BLaER1 (cell line): Measurements from ENCODE around the gene NUP160.
"Not testable (repeated sequence)": the region's sequence is repeated elsewhere in the genome, so short reads cannot be mapped to it uniquely, and the experiment has no call there.

ENCODE experiments used
- H3K27ac ChIP-seq: shearing (Covaris generic); formaldehyde crosslinking; 2 replicates; pipeline ENCODE4 v1.8.1; 2022
- H3K27me3 ChIP-seq: shearing (Covaris generic); formaldehyde crosslinking; 2 replicates; pipeline ENCODE4 v1.8.1; 2022
- H3K36me3 ChIP-seq: shearing (Covaris generic); formaldehyde crosslinking; 2 replicates; pipeline ENCODE4 v1.8.1; 2022
- H3K4me1 ChIP-seq: shearing (Covaris generic); formaldehyde crosslinking; 2 replicates; pipeline ENCODE4 v1.8.1; 2022
- H3K4me2 ChIP-seq: shearing (Covaris generic); formaldehyde crosslinking; 2 replicates; pipeline ENCODE4 v1.8.1; 2022
- H3K4me3 ChIP-seq: shearing (Covaris generic); formaldehyde crosslinking; 2 replicates; pipeline ENCODE4 v1.8.1; 2022
- H3K9ac ChIP-seq: shearing (Covaris generic); formaldehyde crosslinking; 2 replicates; pipeline ENCODE4 v1.8.1; 2022
- H3K9me3 ChIP-seq: shearing (Covaris generic); formaldehyde crosslinking; 2 replicates; pipeline ENCODE4 v1.8.1; 2022
- H4K20me1 ChIP-seq: shearing (Covaris generic); formaldehyde crosslinking; 2 replicates; pipeline ENCODE4 v1.8.1; 2022
- Cebpa-rat ChIP-seq: shearing (Covaris generic); IDR thresholded peaks from 2 replicates; pipeline ENCODE4 v1.8.1; 2022

Gene NUP160

GRCh38 chr11:47847537-47847891, 636 bp downstream of the NUP160 start:
- no peaks in the 10 kb centered on the region for H3K9me3 ChIP-seq
- H3K4me1 ChIP-seq: peaks cover 58% of the 10 kb centered on the region
- H3K27me3 ChIP-seq: no peaks in the 10 kb centered on the region
- H4K20me1 ChIP-seq: peaks cover 24% of the 10 kb centered on the region
- peak overlapping the region; percentile 84 for H3K4me2 ChIP-seq
- peak overlapping the region; percentile 96 for H3K27ac ChIP-seq
- TF ChIP-seq Cebpa-rat: no peak
- peak overlapping the region; percentile 90 for H3K4me3 ChIP-seq
- peak overlapping the region; percentile 97 for H3K9ac ChIP-seq
- peaks cover 38% of the 10 kb centered on the region for H3K36me3 ChIP-seq

GRCh38 chr11:47846998-47847397, 1.2 kb downstream of the NUP160 start:
- peaks cover 58% of the 10 kb centered on the region for H3K4me1 ChIP-seq
- peak overlapping the region; percentile 84 for H3K4me2 ChIP-seq
- H3K4me3 ChIP-seq: peak overlapping the region; percentile 90
- no peaks in the 10 kb centered on the region for H3K9me3 ChIP-seq
- peaks cover 30% of the 10 kb centered on the region for H4K20me1 ChIP-seq
- peaks cover 43% of the 10 kb centered on the region for H3K36me3 ChIP-seq
- H3K9ac ChIP-seq: peak overlapping the region; percentile 97
- no peak for TF ChIP-seq Cebpa-rat
- H3K27ac ChIP-seq: no peak overlapping the region; the same call in 1 of the 2 replicates
- H3K27me3 ChIP-seq: no peaks in the 10 kb centered on the region

- Histone ChIP-seq H3K27me3 (no peaks in the 10 kb centered on the region), H3K9me3 (no peaks in the 10 kb centered on the region), H3K4me1 (peaks cover 30% of the 10 kb centered on the region), H3K4me3 (no peak overlapping the region), H3K27ac (no peak overlapping the region), H3K36me3 (peaks cover 78% of the 10 kb centered on the region), H4K20me1 (peaks cover 49% of the 10 kb centered on the region), H3K9ac (no peak overlapping the region), H3K4me2 (no peak overlapping the region)
- TF ChIP-seq Cebpa-rat: no peak
These were observed 4.6 kb downstream of the NUP160 start for GRCh38 chr11:47843361-47844055.

- Histone ChIP-seq H3K36me3 (peaks cover 86% of the 10 kb centered on the region), H4K20me1 (peaks cover 49% of the 10 kb centered on the region), H3K4me1 (peaks cover 30% of the 10 kb centered on the region), H3K27ac (no peak overlapping the region), H3K4me3 (no peak overlapping the region), H3K9me3 (no peaks in the 10 kb centered on the region), H3K9ac (no peak overlapping the region), H3K4me2 (no peak overlapping the region), H3K27me3 (no peaks in the 10 kb centered on the region; the same call in 1 of the 2 replicates)
- TF ChIP-seq Cebpa-rat: no peak
These were observed 5.4 kb downstream of the NUP160 start for GRCh38 chr11:47842749-47843148.

GRCh38 chr11:47837929-47838328, 10.2 kb downstream of the NUP160 start:
- Histone ChIP-seq H3K27ac (no peak overlapping the region), H3K4me3 (no peak overlapping the region), H4K20me1 (peaks cover 43% of the 10 kb centered on the region), H3K4me1 (no peaks in the 10 kb centered on the region), H3K27me3 (no peaks in the 10 kb centered on the region; the same call in 1 of the 2 replicates), H3K9me3 (no peaks in the 10 kb centered on the region), H3K4me2 (no peak overlapping the region), H3K36me3 (peaks cover 100% of the 10 kb centered on the region), H3K9ac (no peak overlapping the region)
- no peak for TF ChIP-seq Cebpa-rat

GRCh38 chr11:47837292-47837691, 10.9 kb downstream of the NUP160 start:
- H3K4me2 ChIP-seq: no peak overlapping the region
- H3K27me3 ChIP-seq: no peaks in the 10 kb centered on the region; the same call in 1 of the 2 replicates
- peaks cover 100% of the 10 kb centered on the region for H3K36me3 ChIP-seq
- H3K9ac ChIP-seq: no peak overlapping the region
- H3K4me1 ChIP-seq: no peaks in the 10 kb centered on the region
- no peaks in the 10 kb centered on the region for H3K9me3 ChIP-seq
- TF ChIP-seq Cebpa-rat: no peak
- H4K20me1 ChIP-seq: peaks cover 41% of the 10 kb centered on the region
- H3K27ac ChIP-seq: no peak overlapping the region
- no peak overlapping the region for H3K4me3 ChIP-seq

GRCh38 chr11:47830013-47830412, 18.1 kb downstream of the NUP160 start:
- H3K4me3 ChIP-seq, H3K4me2 ChIP-seq, H3K27ac ChIP-seq, H3K4me1 ChIP-seq, H3K27me3 ChIP-seq, H3K9ac ChIP-seq: not testable (repeated sequence)
- Histone ChIP-seq H3K36me3 (peaks cover 99% of the 10 kb centered on the region), H4K20me1 (peaks cover 34% of the 10 kb centered on the region), H3K9me3 (peaks cover 28% of the 10 kb centered on the region)

- Histone ChIP-seq H3K9me3 (peaks cover 28% of the 10 kb centered on the region), H3K36me3 (peaks cover 98% of the 10 kb centered on the region), H3K4me3 (no peak overlapping the region), H3K9ac (no peak overlapping the region), H3K27ac (no peak overlapping the region), H3K27me3 (no peaks in the 10 kb centered on the region), H3K4me2 (no peak overlapping the region), H4K20me1 (0 out of 2 replicates have a peak, but pooled peaks cover 21% of the 10 kb centered on the region), H3K4me1 (peaks cover 5% of the 10 kb centered on the region)
- no peak for TF ChIP-seq Cebpa-rat
These were observed 19.9 kb downstream of the NUP160 start for GRCh38 chr11:47828284-47828683.

- not testable (repeated sequence) for H3K9me3 ChIP-seq, H3K27ac ChIP-seq, H4K20me1 ChIP-seq, H3K9ac ChIP-seq, H3K4me1 ChIP-seq, H3K27me3 ChIP-seq, H3K4me2 ChIP-seq, H3K4me3 ChIP-seq
- peaks cover 96% of the 10 kb centered on the region for H3K36me3 ChIP-seq
These were observed 25.5 kb downstream of the NUP160 start for GRCh38 chr11:47822664-47823063.

- no peaks in the 10 kb centered on the region for H3K9me3 ChIP-seq
- no peak overlapping the region for H3K9ac ChIP-seq
- no peak for TF ChIP-seq Cebpa-rat
- no peaks in the 10 kb centered on the region for H3K27me3 ChIP-seq
- H4K20me1 ChIP-seq: no peaks in the 10 kb centered on the region
- peaks cover 5% of the 10 kb centered on the region for H3K4me1 ChIP-seq
- no peak overlapping the region for H3K27ac ChIP-seq
- no peak overlapping the region for H3K4me3 ChIP-seq
- H3K4me2 ChIP-seq: no peak overlapping the region
- H3K36me3 ChIP-seq: peaks cover 96% of the 10 kb centered on the region
These were observed 28.4 kb downstream of the NUP160 start for GRCh38 chr11:47819743-47820142.

- TF ChIP-seq Cebpa-rat: no peak
- H3K36me3 ChIP-seq: peaks cover 100% of the 10 kb centered on the region
- H3K4me3 ChIP-seq: no peak overlapping the region
These were observed 47.4 kb downstream of the NUP160 start for GRCh38 chr11:47800759-47801158.

More at GRCh38 chr11:47800759-47801158, 47.4 kb downstream of the NUP160 start:
- H3K27ac ChIP-seq: no peak overlapping the region
- no peak overlapping the region for H3K9ac ChIP-seq
- H3K4me2 ChIP-seq: no peak overlapping the region
- H4K20me1 ChIP-seq: no peaks in the 10 kb centered on the region
- no peaks in the 10 kb centered on the region for H3K27me3 ChIP-seq
- no peaks in the 10 kb centered on the region for H3K4me1 ChIP-seq
- H3K9me3 ChIP-seq: no peaks in the 10 kb centered on the region
